Muscle layer of colon (tissue), 2 donors: ENCODE data around the gene SLFN11.
"Not testable (repeated sequence)": the region's sequence is repeated elsewhere in the genome, so short reads cannot be mapped to it uniquely, and the experiment has no call there.

Experiments
- H3K27ac ChIP-seq: one replicate; pipeline ENCODE4 v1.7.0; 2013; ENCODE audit warnings: low read depth, mild to moderate bottlenecking, low read length, moderate library complexity
- H3K27me3 ChIP-seq, 2 donors: one replicate each; pipeline ENCODE4 v1.7.0; 2013; ENCODE audit warnings: low read length in 2 of 2, mild to moderate bottlenecking in 2 of 2; ENCODE audit not compliant: insufficient read depth in 2 of 2, control insufficient read depth in 1 of 2
- H3K36me3 ChIP-seq: one replicate; pipeline ENCODE4 v1.7.0; 2013; ENCODE audit warnings: mild to moderate bottlenecking, low read length; ENCODE audit not compliant: insufficient read depth
- H3K4me1 ChIP-seq: one replicate; pipeline ENCODE4 v1.7.0; 2013; ENCODE audit warnings: mild to moderate bottlenecking, low read length; ENCODE audit not compliant: insufficient read depth
- H3K4me3 ChIP-seq, 2 donors: one replicate each; pipeline ENCODE4 v1.7.0; 2013; ENCODE audit warnings: low read length in 2 of 2, low read depth in 1 of 2, mild to moderate bottlenecking in 1 of 2, moderate library complexity in 1 of 2
- H3K9ac ChIP-seq: one replicate; pipeline ENCODE4 v1.7.0; 2013; ENCODE audit warnings: low read length
- H3K9me3 ChIP-seq: one replicate; pipeline ENCODE4 v1.7.0; 2013; ENCODE audit warnings: mild to moderate bottlenecking, low read length
- donor health status: abdominal sarcoma.
- donor health status: Adenocarcinoma of cecum.

Gene SLFN11

GRCh38 chr17:35373534-35373983 is at the start of gene SLFN11:
Gene SLFN11 (minus strand): TSS chr17:35373621. CDS start chr17:35363807, 9,814 bp downstream.
- peak within 1 kb of the TSS; percentile 58 to 92 for H3K4me3 ChIP-seq
- H3K4me1 ChIP-seq: no peaks in the 10 kb centered on the region
- peak within 1 kb of the TSS; percentile 91 for H3K27ac ChIP-seq
- no peaks in the 10 kb centered on the region for H3K27me3 ChIP-seq
- peak within 1 kb of the TSS; percentile 99 for H3K9ac ChIP-seq
- no peaks in the 10 kb centered on the region for H3K9me3 ChIP-seq
- no peaks in the 10 kb centered on the region for H3K36me3 ChIP-seq

- H3K9ac ChIP-seq, H3K27ac ChIP-seq, H3K4me3 ChIP-seq, H3K9me3 ChIP-seq, H3K4me1 ChIP-seq, H3K36me3 ChIP-seq, H3K27me3 ChIP-seq: not testable (repeated sequence)
Measured at GRCh38 chr17:35421069-35421468, 47.6 kb upstream of the SLFN11 start.

DNA sequence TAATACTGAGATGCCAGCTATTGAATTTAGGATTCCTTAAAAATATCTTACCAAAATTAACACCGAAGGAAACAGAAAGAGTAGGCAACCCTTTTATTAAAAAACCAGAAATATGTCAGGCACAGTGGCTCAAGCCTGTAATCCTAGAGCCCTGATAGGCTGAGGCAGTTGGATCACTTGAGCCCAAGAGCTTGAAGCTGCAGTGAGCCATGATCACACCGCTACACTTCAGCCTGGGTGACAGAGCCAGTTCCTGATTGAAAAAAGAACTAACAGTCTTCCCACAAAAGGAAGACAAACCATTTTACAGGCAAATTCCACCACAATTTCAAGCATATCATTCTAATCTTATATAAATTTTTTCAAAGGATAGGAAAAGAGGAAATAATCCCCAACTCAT is 43.2 kb upstream of the SLFN11 start:
- no peaks in the 10 kb centered on the region for H3K4me1 ChIP-seq
- H3K9me3 ChIP-seq: peaks cover 7% of the 10 kb centered on the region
- H3K27ac ChIP-seq: no peak overlapping the region
- H3K4me3 ChIP-seq: no peak overlapping the region
- peaks cover 11% of the 10 kb centered on the region for H3K36me3 ChIP-seq
- H3K27me3 ChIP-seq: no peaks in the 10 kb centered on the region
- H3K9ac ChIP-seq: no peak overlapping the region

GRCh38 chr17:35414707-35415106 is 41.3 kb upstream of the SLFN11 start:
- not testable (repeated sequence) for H3K27ac ChIP-seq, H3K9ac ChIP-seq, H3K27me3 ChIP-seq, H3K4me1 ChIP-seq, H3K4me3 ChIP-seq, H3K9me3 ChIP-seq
- H3K36me3 ChIP-seq: peaks cover 17% of the 10 kb centered on the region

DNA sequence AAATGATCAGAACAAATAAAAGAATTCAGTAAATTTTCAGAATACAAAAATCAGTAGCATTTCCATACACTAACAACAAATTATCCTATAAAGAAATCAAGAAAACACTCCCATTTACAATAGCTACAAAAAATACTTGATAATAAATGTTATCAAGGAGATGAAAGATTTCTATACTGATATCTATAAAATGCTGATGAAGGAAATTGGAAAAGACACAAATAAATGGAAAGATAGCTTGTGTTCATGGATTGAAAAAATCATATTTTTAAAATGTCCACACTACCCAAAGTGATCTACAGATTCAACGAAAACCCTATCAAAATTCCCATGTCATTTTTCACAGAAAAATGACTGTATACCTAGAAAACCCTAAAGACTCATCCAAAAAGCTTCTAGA is 40.8 kb upstream of the SLFN11 start:
- peaks cover 7% of the 10 kb centered on the region for H3K9me3 ChIP-seq
- H3K4me3 ChIP-seq: no peak overlapping the region
- no peak overlapping the region for H3K27ac ChIP-seq
- peaks cover 17% of the 10 kb centered on the region for H3K36me3 ChIP-seq
- no peaks in the 10 kb centered on the region for H3K4me1 ChIP-seq
- no peak overlapping the region for H3K9ac ChIP-seq
- H3K27me3 ChIP-seq: no peaks in the 10 kb centered on the region

- no peaks in the 10 kb centered on the region for H3K9me3 ChIP-seq
- no peaks in the 10 kb centered on the region for H3K4me1 ChIP-seq
- H3K27me3 ChIP-seq: no peaks in the 10 kb centered on the region
- no peak overlapping the region for H3K4me3 ChIP-seq
- H3K36me3 ChIP-seq: peaks cover 11% of the 10 kb centered on the region
- no peak overlapping the region for H3K9ac ChIP-seq
- H3K27ac ChIP-seq: no peak overlapping the region
Measured at GRCh38 chr17:35407531-35407930, 34.1 kb upstream of the SLFN11 start.

- H3K4me3 ChIP-seq: no peak overlapping the region
Measured at GRCh38 chr17:35406568-35406967, 33.1 kb upstream of the SLFN11 start.

DNA sequence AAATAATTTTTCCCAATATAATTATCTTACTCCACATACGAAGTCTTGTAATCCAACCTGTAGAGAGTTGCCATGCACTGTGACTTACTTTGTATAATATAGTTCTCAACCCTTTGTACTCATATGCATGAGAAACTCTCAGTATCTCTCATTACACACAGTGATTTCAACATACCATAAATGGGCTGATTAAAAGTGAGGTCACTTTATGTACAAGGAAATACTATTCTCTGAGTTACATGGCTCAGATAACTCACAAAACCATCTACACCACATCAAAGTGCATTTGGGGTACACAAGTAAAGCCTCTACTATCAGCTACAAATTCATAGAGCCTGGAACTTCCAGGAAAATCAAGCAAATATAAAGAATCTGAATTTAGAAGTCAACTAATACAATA is 30.9 kb upstream of the SLFN11 start:
- Histone ChIP-seq H3K4me1 (no peaks in the 10 kb centered on the region), H3K9ac (no peak overlapping the region), H3K4me3 (no peak overlapping the region), H3K36me3 (no peaks in the 10 kb centered on the region), H3K27ac (no peak overlapping the region), H3K9me3 (no peaks in the 10 kb centered on the region), H3K27me3 (no peaks in the 10 kb centered on the region)

More at GRCh38 chr17:35406568-35406967, 33.1 kb upstream of the SLFN11 start:
- H3K27ac ChIP-seq: no peak overlapping the region
- H3K4me1 ChIP-seq: no peaks in the 10 kb centered on the region
- H3K9ac ChIP-seq: no peak overlapping the region
- H3K36me3 ChIP-seq: peaks cover 11% of the 10 kb centered on the region
- no peaks in the 10 kb centered on the region for H3K9me3 ChIP-seq
- no peaks in the 10 kb centered on the region for H3K27me3 ChIP-seq

DNA sequence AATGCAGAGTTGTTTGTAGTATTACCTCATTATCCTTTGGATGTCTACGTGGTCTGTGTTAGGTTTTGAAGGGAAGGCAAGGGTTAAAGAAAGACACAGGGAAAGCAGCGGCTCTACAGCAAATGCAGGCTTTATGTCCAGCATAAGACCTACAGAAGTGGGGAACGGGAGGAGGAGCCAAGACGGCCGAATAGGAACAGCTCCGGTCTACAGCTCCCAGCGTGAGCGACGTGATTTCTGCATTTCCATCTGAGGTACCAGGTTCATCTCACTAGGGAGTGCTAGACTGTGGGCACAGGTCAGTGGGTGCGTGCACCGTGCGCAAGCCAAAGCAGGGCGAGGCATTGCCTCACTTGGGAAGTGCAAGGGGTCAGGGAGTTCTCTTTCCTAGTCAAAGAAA is 20.4 kb upstream of the SLFN11 start:
- H3K9me3 ChIP-seq, H3K4me3 ChIP-seq, H3K27ac ChIP-seq, H3K4me1 ChIP-seq, H3K36me3 ChIP-seq, H3K9ac ChIP-seq, H3K27me3 ChIP-seq: not testable (repeated sequence)

- Histone ChIP-seq H3K27ac (no peak overlapping the region), H3K9me3 (no peaks in the 10 kb centered on the region), H3K4me3 (no peak overlapping the region), H3K27me3 (no peaks in the 10 kb centered on the region), H3K4me1 (no peaks in the 10 kb centered on the region), H3K36me3 (no peaks in the 10 kb centered on the region), H3K9ac (no peak overlapping the region)
Measured at GRCh38 chr17:35390663-35391062, 17.2 kb upstream of the SLFN11 start.

GRCh38 chr17:35390156-35390555 is 16.7 kb upstream of the SLFN11 start:
- no peaks in the 10 kb centered on the region for H3K4me1 ChIP-seq
- no peaks in the 10 kb centered on the region for H3K9me3 ChIP-seq
- H3K9ac ChIP-seq: no peak overlapping the region
- H3K27me3 ChIP-seq: no peaks in the 10 kb centered on the region
- no peak overlapping the region for H3K4me3 ChIP-seq
- H3K36me3 ChIP-seq: no peaks in the 10 kb centered on the region
- no peak overlapping the region for H3K27ac ChIP-seq

DNA sequence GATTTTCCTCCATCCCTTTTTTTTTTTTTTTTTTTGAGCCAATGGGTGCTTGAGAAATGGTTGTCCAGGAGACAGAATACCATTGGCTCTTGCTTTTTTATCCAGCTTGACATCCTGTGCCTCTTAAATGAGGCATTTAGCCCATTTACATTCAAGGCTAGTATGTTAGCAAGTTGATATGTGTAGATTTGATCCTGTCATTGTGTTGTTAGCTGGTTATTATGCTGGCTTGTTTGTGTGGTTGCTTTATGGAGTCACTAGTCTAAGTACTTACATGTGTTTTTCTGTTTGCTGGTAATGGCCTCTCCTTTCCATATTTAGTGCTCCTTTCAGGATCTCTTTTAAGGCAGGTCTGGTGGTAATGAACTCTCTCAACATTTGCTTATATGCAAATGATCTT is 14.1 kb upstream of the SLFN11 start:
- no peaks in the 10 kb centered on the region for H3K36me3 ChIP-seq
- no peak overlapping the region for H3K4me3 ChIP-seq
- H3K9ac ChIP-seq: no peak overlapping the region
- H3K27ac ChIP-seq: no peak overlapping the region
- H3K27me3 ChIP-seq: no peaks in the 10 kb centered on the region
- H3K4me1 ChIP-seq: no peaks in the 10 kb centered on the region
- no peaks in the 10 kb centered on the region for H3K9me3 ChIP-seq
